Stimulated activated CD8-positive, alpha-beta memory T cell treated with anti-CD3 and anti-CD28 coated beads, Interleukin-15, amount 100 ng/mL, for 48 hours (primary cell): ENCODE data around the gene IRF2BPL.
A peak's percentile ranks its signal among the peaks of the same experiment; 100 is the strongest.
"Not testable (repeated sequence)": the region's sequence is repeated elsewhere in the genome, so short reads cannot be mapped to it uniquely, and the experiment has no call there.

Experiments
- DNase-seq, 2 donors: peaks; one replicate each; pipeline ENCODE4 v3.0.0-alpha.2; 2020; ENCODE audit warnings: low read depth in 2 of 2

The IRF2BPL gene

DNA sequence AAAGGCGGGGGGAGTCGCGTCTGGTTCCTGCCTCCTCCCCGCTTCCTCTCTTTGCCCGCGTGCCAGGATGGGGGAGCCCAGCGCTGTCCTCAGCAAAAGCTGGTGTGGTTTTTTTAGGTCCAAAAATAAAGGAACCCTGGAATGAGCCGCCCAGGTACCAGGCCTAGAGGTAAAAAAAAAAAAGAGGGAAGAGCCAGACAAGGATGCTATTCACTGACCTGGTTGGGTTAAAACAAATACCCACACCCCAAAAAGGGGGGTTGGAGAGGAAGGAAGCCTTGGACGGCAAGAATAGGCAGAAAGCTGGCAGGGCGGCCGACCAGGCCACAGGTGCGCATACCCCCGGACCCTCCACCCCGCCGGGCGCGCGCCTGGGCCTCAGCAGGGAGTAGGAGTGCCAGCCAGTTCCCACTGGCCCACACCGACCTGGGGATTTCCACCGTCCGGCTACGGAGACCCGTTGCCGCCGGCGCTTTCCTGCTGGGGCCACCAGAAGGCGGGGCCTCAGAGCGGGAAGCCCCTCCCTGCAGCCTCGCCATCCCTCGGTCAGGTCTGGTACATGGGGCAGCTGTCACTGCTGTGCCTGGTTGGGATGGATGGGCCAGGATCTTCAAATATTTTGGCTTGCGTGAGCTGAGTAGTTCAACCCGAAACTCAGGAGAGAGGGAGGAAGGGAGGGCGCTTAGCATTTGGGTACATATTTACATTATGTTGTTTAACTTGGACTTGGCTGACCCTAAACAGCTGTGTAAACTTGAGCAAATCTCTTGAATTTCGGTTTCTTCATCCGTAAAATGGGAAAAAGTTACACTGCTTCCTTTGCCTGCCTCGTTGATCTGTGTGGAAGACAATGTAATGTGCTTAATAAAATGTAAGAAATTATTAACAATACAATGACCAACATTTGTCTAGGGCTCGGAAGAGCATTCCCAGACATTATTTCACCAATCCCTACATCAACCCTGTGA is 5.4 kb upstream of the IRF2BPL start:
- peak; percentile 86 to 87 for DNase-seq

DNA sequence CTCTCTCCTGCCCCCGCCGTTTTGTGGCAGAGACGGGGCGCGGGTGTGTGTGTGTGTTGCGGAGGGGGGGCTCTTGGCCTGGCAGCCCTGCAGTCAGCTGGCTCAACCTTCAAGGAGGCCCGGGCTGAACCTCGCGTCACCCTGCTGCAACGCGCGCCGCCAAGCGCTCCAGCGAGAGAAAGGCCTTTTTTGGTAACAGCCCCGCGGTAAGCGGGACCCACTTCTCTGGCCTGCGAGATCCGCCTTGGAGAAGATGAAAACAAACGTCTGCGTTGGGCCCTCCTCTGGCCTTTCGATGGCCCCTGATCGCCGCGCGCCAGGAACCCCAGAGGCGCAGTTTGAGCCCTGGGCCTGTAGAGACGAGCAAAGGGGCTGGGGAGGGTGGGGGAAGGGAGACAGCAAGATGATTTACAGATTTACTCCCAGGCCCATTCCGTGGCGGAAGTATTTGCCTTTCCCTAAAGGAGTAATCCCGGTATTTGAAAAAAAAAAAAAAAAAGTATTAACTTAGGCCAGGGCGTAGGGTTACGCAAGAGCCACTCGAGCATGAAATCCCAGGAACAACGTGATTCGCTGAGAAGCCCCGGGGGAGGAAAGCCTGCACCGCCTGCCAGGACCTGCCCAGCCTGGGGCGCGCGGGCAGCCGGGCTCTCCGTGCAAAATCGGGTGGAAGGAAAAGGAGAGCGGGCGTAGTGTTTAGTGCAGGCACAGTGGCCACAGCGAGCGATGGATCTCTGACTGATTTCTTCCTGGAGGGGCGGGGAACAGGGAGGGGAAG is 4.5 kb upstream of the IRF2BPL start:
- DNase-seq = peak in 1 of 2 donors; percentile 67

DNA sequence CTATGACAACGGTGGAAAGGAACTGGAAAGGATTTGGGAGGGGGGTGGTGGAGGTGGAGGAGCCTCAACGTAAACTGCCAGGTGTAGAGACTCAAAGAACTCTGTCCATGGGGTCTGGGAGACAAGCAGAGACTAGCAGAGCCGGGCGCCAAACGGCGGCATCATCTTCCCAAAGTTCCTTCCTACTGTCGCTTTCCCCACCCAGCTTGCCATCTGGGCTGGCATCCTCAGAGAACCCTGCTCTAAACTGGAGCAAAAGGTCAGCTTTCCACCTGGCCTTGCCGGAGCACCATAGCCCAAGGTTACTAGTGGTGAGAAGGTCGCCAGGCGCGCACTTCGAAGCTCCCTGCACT is 4.0 kb upstream of the IRF2BPL start:
- no peak for DNase-seq

DNA sequence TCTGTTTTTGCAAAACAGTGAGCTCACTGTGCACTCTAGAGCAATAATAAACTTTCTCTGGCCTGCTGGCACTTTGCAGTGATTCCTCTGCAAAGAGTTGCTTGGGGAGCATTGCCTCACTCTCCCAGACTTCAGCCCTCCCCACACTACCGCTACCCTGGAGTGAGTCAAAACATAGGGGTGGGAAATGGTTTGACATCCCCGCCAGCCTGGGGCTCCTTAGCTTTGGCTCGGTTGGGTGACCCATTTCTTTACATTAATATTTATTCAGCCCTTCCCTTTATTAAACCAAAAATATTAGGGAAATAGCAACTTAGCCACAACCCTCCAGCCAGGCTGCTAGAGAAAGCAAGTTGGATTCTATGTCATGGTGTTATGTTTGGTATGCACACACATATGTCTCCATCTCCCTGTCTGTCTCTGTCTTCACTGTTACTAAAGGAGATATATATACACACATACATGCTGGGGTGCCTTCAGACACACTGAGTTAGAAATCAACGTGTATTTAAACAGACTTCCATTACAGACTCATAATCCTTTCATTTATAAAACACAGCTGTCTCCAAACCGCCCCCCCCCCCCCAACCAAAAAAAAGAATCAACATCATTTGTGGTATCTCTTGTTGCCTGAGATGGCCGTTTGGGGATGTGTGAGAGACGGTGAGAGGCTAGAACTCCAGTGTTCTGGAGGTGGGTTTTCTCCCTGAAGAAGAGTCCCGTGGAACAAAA is 3.4 kb upstream of the IRF2BPL start:
- no peak for DNase-seq

DNA sequence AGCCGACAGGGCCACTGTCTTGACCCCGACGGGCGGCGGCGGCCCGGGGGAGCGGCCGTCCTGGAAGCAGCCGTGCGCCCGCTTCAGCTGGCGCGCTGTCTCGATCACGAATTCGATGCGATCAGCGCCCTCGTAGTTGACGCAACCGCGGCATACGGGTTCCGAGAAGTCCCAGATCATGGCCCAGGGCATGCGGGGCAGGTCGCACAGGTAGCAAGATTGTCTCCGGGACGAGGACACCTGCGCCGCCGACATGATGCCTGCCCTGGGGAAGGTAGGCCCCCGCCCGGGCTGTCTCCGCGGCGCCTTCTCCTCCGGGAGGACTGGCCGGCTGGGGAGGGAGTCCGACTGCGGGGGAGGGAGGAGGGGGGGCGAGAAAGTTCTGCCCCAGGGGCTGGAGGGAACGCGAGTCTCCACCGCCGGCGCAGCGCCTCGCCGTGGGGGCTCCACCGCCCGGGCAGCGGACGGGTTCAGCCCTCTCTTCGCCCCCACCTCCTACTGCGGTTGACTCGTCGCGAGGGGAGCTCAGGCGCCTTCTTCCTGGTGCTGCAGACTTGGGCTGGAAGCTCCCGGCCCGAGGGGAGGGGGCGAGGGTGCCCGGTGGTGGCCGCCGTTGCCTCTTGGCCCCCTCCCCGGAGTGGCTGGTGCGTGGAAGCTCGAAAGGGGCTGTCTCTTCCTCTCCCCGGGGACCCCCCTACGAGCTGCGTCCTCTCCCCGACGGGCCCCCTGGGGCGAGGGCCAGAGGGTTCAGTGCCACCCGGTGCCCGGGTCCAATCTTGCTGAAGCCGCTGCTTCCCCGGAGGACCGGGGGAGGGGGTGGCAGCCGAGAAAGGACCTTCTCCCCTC is 747 bp downstream of the IRF2BPL start:
- peak in 1 of 2 donors; percentile 57 for DNase-seq

DNA sequence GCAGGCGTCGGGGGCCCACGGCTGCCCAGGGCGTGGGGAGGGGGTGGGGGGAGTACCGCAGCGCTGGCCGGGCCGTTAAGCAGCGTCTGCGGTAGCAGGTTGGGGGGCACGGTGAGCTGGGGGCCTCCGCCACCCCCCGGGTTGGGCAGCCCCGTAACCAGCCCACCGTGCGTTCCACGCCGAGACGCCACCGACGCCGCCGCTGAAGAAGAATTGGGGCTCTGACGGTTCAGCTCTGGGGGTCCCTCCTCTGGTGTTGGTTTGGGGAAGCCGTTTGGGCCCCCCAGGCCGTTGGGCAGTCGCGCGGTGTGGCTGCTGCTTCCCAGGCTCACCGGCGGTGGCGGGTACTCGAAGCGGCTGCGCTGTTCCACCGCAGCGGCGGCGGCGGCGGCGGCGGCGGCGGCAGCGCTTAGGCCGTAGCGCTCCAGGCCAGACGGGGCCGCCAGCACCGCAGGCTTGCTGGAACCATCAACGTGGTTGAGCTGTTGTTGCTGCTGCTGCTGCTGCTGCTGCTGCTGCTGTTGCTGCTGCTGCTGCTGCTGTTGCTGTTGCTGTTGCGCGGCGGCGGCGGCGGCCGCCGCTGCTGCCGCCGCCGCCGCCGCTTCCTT is 1.5 kb downstream of the IRF2BPL start:
- DNase-seq = no peak

DNA sequence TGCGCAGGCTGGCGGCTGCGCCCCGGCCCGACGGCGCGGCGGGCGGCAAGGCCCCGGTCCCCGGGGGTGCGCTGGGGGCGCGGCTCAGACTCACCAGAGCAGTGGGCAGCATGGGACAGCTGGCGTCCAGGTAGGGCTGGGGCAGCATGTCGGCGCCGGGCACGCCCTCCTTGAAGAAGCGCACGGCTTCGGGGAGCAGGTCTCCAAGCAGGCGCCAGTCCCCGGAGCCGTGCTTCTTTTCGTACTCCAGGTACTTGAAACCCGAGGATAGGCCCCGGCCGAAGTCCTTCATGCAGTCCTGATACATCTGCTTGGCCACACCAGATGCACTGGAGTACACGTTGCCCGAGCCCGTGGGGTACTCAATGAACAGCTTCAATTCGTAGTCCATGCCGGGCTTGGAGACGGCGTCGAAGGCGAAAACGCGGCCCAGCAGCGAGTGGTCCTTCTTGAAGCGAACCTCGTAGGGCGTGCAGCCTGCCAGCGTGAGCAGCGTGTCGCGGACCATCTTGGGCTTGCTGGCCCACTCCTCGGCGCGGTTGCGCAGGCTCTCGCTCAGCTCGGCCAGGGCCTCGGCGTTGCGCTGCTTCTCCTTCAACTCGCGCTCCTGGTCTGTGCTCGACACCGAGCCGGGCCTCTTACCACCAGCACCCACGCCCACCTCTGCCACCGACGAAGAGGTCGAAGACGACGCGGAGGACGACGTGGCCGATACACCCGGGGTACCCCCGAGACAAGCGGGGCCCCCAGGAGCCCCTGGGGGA is 2.2 kb downstream of the IRF2BPL start:
- DNase-seq = no peak

DNA sequence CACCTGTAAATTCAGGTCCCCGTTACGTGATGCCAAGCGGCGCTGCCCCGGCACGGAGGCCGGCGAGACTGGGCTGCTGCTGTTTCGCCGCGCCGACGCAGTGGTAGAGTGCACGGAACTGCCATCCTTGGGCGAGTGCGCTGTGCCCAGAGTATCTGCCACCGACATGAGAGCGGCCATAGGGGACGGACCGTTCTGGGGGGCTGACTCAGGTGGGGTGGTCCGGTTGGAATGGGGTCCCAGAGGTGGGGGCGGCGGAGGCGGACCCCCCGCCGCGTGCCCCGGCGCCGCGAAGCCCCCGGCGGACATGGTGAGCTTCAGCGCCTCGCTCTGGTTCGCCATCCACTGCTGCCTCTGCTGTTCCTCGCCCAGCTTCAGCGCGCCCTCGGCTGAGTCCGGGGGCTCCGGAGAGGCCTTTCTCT is 2.8 kb downstream of the IRF2BPL start:
- no peak for DNase-seq

DNA sequence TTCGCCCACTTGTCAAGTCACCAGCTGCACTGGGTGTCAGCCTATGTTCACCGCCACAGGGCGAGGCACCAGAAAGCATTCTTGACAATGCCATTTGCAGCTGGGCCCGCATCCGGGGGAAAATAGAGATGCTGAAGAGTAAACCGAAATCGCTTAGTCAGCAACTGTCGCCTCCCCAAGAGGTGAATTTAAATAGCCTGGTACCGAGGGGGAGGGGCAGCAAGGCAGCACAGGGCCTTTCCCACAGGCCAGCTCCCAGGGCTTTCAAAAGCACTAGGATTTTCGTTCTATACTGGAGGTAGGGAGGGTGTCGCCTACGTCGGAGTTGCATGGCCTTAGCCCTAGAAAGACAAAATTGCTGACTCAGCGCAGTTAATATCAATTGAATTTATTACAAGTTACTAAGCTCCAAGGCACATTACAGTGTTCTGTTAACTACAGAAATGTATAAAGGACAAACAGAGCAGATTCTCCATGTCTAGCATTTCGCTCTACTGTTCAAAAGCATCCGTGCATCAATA is 4.3 kb downstream of the IRF2BPL start:
- peak in 1 of 2 donors; percentile 39 for DNase-seq

DNA sequence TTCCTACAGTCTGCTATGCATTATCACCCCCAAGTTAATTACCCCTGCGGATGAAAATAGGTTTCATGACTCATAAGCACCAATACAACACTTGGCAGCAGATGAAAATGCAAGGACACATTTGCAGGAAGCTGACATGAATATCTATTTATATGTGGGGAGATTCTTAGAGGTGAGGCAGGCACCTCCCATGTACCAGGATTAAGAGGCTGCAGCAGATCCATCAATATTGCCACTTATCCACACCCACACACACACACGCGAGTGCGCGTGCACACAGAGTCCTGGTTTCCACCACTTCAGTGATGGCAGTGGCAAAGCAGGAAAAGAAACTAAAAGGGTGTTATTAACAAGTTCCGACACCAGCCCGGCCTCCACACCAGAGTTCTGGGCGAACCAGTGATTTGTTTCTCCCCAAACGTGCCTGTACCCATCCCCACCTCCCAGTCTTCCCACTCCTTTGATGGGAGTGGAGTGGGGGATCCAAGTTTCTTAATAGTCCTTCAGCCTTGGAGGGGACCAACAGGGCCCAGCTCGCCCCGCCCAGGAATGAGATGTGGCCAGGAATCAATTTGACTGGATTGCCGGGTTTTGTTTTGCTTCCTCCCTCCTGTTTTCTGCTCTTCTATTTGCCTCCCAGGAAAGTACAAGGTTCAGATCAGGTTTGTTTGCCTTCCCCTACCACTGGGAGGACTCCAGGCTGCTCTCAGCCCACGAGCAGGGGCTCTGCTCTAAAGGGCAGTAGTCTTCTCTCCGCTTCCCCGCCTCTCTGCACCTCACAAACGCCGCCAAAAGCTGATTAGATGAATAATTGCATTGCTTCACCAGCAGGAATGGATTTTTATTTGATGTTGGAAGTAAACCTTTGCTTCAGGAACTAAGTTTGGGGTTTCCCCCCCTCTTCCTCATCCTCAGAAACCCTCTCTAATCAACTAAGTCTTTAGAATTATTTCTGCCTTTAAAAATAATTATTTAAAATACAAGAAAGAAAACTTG is 5.2 kb downstream of the IRF2BPL start:
- DNase-seq = no peak

DNA sequence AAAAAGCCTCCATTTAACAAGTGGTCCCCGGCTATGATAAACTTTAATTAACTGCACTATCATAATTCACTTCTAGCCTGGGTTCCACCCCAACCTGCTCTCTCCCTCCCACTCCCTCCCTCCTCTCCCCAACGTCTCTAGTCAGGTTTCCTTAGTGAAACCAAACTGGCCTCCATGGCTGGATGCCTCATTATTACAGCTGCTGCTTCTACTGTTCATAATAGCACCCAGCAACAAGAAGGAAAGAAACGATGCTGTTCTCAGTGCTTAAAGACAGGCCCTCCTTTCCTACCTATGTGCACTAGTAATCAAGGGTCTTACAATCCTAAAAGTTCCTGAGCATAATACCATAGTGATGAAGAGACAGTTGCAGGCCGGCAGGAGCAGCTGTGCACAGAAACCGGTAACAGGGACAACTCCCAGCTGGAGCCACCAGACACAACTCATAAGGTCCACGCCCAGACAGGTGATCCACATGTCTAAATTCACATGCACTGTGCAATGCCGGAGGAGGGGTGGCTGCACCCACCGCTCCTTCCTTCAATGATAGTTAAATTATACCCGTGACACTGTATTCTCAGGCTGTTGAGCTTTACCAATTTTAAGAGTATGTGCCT is 6.2 kb downstream of the IRF2BPL start:
- no peak for DNase-seq

DNA sequence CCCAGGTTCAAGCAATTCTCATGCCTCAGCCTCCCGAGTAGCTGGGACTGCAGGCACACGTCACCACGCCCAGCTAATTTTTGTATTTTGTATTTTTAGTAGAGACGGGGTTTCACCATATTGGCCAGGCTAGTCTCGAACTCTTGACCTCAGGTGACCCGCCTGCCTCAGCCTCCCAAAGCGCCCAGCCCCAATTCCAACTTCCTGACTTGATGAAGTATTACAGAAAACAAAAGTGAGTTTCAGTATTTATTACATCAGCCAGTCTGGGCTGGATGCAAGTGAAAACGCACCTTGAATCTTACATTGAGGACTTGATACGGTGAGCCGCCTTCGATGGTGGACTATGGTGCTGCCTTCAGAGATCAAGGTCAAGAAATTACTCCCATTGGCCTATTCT is 7.1 kb downstream of the IRF2BPL start:
- DNase-seq = not testable (repeated sequence)

DNA sequence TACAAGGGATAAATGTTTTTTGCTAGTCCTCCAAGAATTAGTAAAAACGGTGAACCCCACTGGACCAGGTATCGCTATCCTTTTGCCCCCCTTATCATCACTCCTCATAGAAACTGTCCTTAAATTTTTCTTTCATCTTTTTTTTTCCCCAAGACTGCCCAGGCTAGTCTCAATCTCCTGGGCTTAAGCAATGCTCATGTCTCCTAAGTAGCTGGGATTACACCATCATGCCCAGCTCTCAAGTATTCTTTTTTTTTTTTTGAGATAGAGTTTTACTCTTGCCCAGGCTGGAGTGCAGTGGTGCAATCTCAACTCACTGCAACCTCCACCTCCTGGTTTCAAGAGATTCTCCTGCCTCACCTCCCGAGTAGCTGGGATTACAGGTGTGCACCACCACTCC is 9.7 kb downstream of the IRF2BPL start:
- DNase-seq = no peak

DNA sequence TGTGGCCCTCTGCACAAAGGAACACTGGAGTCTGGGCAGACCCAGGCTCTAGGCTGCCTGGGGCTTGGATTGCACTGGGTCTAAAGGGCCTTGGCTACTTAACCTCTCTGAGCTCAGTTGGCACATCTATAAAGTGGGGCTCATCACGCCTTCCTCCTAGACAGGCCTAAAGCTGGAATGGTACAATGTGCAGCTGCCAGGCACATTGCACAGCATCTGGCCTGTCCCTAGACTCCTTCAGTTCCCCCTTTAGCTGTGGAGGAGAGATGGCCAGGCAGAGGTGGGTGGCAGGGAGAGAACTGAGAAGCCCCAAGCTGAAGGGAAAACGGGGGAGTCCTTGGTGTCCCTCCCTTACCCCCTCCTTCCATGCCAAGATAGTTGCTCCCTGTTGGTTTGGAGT is 10.8 kb downstream of the IRF2BPL start:
- no peak for DNase-seq

DNA sequence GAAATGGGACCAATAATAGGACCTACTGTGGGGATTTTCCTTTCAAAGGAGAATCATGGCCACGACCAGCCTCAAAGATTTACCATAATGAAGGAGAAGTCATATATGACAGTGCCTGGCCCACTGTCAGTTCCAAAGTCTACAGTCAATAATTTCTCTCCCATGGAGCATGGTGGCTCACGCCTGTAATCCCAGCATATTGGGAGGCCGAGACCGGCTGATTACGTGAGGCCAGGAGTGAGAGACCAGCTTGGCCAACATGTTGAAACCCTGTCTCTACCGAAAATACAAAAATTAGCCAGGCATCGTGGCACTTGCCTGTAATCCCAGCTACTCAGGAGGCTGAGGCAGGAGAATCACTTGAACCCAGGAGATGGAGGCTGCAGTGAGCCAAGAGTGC is 13.8 kb downstream of the IRF2BPL start:
- DNase-seq = no peak

DNA sequence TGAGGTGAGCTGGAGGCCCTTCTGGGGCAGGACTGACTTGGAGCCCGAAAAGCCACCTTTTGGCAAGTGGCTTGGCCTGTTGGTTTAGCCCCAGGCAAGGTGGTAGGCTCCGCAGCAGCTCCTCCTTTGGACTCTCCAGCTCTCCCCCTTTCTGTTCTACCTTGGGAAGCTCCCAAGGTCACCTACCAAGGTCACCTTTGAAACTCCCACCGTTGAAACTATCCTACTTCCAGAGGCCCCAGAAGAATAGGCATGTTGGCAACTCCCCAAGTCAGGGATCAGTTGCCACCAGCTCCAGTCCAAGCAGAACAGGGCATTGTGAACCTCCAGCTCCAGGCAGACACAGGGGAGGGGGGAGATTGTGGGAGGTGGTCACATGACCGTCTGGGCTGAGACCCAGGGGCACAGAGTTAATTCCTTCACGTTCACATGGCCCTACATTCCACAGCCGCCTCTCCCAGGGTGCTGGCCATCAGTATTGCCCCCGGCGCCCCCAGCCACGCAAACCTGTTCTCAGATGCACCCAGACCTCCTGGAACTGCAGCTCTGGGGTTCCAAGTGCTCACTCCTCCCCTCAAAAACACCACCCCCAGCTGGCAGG is 14.4 kb downstream of the IRF2BPL start:
- DNase-seq = no peak

DNA sequence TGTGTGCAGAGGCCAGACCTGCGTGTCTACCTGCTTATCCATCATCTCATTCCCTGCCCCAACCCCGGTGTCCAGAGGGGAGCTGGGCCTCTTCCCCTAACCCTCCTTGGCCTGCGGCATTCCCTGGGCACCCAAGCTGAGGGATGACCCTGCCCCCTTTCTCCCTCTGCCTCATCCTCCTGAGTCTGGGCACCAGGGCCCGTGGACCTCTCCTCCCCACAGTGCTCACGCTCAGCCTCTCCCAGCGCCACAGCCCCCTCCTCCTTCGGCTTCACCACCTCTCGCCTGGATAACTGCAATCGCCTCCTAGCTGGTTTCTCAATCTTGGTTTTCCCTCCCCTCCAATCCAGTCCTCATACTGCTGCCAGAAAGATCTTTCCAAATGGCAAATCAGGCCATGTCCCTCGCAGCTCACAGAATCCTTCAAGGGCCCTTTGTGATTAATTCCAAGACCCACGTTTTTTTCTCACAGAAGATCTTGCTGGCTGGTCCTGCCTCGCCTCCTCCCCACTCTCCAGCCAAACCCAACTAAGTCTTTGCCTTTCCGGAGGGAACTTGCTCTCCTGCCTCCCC is 16.2 kb downstream of the IRF2BPL start:
- no peak for DNase-seq
